ENCODE data around the gene NKAIN2.

DNA sequence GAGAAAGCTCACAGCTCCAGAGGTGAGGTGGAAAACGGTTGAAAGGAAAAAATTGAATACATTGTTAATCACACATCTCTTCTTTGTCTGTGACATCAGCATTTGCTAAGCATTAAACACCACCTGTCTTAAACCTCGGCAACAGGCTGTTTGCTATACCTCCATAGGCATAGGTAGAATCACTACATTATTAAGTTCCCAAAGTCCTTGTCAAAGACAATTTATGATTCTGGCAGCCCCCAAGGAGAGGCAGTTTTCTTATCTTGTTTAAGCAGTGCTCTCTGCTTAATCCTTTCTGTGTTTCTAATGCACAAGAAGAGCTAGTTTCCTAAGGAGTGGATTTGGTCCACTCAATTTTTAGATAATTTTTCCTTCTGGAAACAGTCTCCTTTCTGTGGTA, 249.7 kb downstream of the NKAIN2 start:
- TF ChIP-seq POLR2A (IDR thresholded peaks at IDR 0.05) (no peak), POLR2AphosphoS5 (IDR thresholded peaks at IDR 0.05) (no peak)

Measured in breast epithelium (tissue), 3 donors.